ENCODE measurements around the gene EPHA3. TPM values are rescaled to one million over a fixed set of nuclear protein-coding genes. Genes with fewer than 3 reads are reported as not detected.

Gene EPHA3
- total RNA-seq, 1 donor from 2014 or later: 5.0 TPM

DNA sequence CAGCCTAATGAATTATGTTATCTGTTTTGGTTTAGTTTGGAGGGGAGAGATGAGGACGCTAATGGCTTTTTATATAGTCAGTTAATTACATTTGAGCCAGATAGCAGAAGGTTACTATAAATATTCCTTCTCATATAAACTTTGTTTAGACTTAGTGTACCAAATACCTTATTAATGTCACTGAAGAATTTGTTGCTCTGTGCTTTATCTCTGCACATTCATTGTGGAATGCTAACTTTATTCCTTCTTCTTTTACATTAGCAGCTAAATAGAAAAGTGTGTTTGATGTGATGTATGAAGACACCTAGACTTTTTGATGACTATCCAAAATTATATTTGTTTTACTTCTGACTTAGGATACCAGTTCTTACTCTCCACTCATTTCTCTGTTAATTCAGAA lies 105.2 kb downstream of the EPHA3 start:
- H3K4me1 Mint-ChIP-seq (ENCODE audit: low read depth, unreplicated experiment): peaks cover 7% of the 10 kb centered on the region
- TF ChIP-seq CTCF (IDR thresholded peaks at IDR 0.05; ENCODE audit: insufficient read depth, low read depth, low read length) (no peak), EZH2 (IDR thresholded peaks at IDR 0.05; ENCODE audit: insufficient read depth, low read length) (no peak)
- H3K9me3 Mint-ChIP-seq (ENCODE audit: unreplicated experiment): no peaks in the 10 kb centered on the region
- H3K27me3 ChIP-seq (ENCODE audit: insufficient read depth, low read length): no peaks in the 10 kb centered on the region
- H3K79me2 ChIP-seq (ENCODE audit: insufficient read depth, low read length): no peaks in the 10 kb centered on the region
- H3K4me2 ChIP-seq (ENCODE audit: low read length): no peak overlapping the region
- H4K20me1 ChIP-seq (ENCODE audit: insufficient read depth, low read length): no peaks in the 10 kb centered on the region
- no peak overlapping the region for H3K4me3 Mint-ChIP-seq (ENCODE audit: unreplicated experiment)
- H3K27me3 Mint-ChIP-seq (ENCODE audit: low read depth, unreplicated experiment): no peaks in the 10 kb centered on the region
- H3K4me3 ChIP-seq (ENCODE audit: insufficient read depth, low read depth, low read length): no peak overlapping the region
- no peak overlapping the region for H3K27ac ChIP-seq (ENCODE audit: low read depth, low read length)
- no peaks in the 10 kb centered on the region for H3K36me3 Mint-ChIP-seq (ENCODE audit: low read depth, unreplicated experiment)
- no peak overlapping the region for H3K27ac Mint-ChIP-seq (ENCODE audit: unreplicated experiment)
- no peak overlapping the region for H2AFZ ChIP-seq (ENCODE audit: low read depth, low read length)
- H3K4me1 ChIP-seq (ENCODE audit: insufficient read depth, low read length): peaks cover 4% of the 10 kb centered on the region
- no peaks in the 10 kb centered on the region for H3K36me3 ChIP-seq (ENCODE audit: insufficient read depth, low read length)
- H3K9me3 ChIP-seq (ENCODE audit: insufficient read depth, low read depth, low read length): no peaks in the 10 kb centered on the region
- H3K9ac ChIP-seq (ENCODE audit: low read length): no peak overlapping the region
- DNase-seq (ENCODE audit: low read depth): no peak
- no peak for FAIRE-seq

DNA sequence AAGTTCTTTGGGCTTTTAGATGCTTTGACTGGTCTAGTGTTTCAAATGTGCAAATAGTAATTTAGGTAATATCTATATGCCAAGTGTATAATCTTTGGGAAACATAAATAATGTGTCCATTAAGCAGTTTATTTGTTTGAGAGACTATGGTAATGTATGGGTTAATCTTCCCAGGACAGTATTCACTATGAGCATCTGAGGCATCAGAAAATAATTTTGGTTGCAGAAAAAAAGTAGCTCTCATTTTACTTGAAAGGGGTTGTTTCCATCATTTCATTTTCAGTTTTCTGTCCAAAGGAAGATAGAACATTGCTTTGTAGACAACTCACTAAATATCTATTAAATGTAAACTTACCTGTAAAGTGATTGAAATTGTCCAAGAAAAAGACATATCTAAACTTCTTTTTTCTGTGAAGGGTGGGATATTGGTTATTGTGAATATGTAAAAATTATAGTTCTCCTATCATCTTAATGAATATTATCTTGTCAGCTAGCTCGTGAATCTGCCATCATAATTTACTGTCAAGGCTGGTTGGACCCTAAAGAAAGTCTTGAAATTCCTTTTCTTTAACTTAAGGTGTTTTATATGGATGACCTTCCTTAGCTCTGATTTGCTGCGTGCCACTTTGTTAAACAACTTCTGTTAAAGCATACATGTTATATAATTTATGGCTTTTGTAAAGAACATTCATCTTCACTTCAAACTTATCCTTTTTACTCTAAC lies 108.8 kb downstream of the EPHA3 start:
- Mint-ChIP-seq H3K27me3 (ENCODE audit: low read depth, unreplicated experiment) (no peaks in the 10 kb centered on the region), H3K4me1 (ENCODE audit: low read depth, unreplicated experiment) (peaks cover 7% of the 10 kb centered on the region), H3K9me3 (ENCODE audit: unreplicated experiment) (no peaks in the 10 kb centered on the region), H3K36me3 (ENCODE audit: low read depth, unreplicated experiment) (no peaks in the 10 kb centered on the region), H3K4me3 (ENCODE audit: unreplicated experiment) (no peak overlapping the region), H3K27ac (ENCODE audit: unreplicated experiment) (no peak overlapping the region)
- TF ChIP-seq CTCF (IDR thresholded peaks at IDR 0.05; ENCODE audit: insufficient read depth, low read depth, low read length): no peak
- TF ChIP-seq EZH2 (IDR thresholded peaks at IDR 0.05; ENCODE audit: insufficient read depth, low read length): no peak
- H3K79me2 ChIP-seq (ENCODE audit: insufficient read depth, low read length): no peaks in the 10 kb centered on the region
- FAIRE-seq (peak; percentile 66), DNase-seq (ENCODE audit: low read depth) (peak; percentile 17)
- H3K36me3 ChIP-seq (ENCODE audit: insufficient read depth, low read length): no peaks in the 10 kb centered on the region
- no peak overlapping the region for H3K9ac ChIP-seq (ENCODE audit: low read length)
- no peaks in the 10 kb centered on the region for H3K27me3 ChIP-seq (ENCODE audit: insufficient read depth, low read length)
- no peak overlapping the region for H3K4me3 ChIP-seq (ENCODE audit: insufficient read depth, low read depth, low read length)
- H3K4me1 ChIP-seq (ENCODE audit: insufficient read depth, low read length): peaks cover 4% of the 10 kb centered on the region
- H4K20me1 ChIP-seq (ENCODE audit: insufficient read depth, low read length): no peaks in the 10 kb centered on the region
- H3K4me2 ChIP-seq (ENCODE audit: low read length): peak overlapping the region; percentile 27
- no peak overlapping the region for H3K27ac ChIP-seq (ENCODE audit: low read depth, low read length)
- H2AFZ ChIP-seq (ENCODE audit: low read depth, low read length): no peak overlapping the region
- H3K9me3 ChIP-seq (ENCODE audit: insufficient read depth, low read depth, low read length): no peaks in the 10 kb centered on the region

DNA sequence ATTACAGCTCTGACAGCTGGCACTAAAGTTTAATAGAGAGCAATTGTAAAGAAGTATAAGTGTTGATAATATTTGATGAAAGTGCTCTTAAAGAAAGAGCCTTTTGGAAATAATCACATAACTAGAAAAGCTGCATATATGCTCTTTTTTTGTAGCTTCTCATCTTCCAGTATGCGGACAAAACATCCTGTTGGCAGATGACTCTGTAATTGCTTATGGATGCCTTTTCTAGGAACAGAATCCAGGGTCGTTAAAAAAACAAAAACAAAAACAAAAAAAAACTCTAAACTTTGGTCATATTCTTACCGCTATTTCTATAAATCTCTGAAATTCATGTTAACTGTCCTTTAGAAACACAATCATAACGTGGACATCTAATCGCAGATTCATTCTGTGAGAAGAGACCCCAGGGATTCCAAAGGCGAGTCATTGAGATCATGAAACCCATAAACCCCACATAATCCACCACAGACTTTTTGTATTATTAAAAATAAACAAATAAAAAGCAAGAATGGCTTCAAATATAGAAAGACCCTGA lies 109.8 kb downstream of the EPHA3 start:
- no peaks in the 10 kb centered on the region for H3K36me3 ChIP-seq (ENCODE audit: insufficient read depth, low read length)
- H3K9me3 Mint-ChIP-seq (ENCODE audit: unreplicated experiment): no peaks in the 10 kb centered on the region
- no peak overlapping the region for H3K4me3 Mint-ChIP-seq (ENCODE audit: unreplicated experiment)
- H3K4me1 Mint-ChIP-seq (ENCODE audit: low read depth, unreplicated experiment): peaks cover 7% of the 10 kb centered on the region
- no peaks in the 10 kb centered on the region for H3K27me3 ChIP-seq (ENCODE audit: insufficient read depth, low read length)
- no peak overlapping the region for H3K27ac Mint-ChIP-seq (ENCODE audit: unreplicated experiment)
- H3K27me3 Mint-ChIP-seq (ENCODE audit: low read depth, unreplicated experiment): no peaks in the 10 kb centered on the region
- H3K9ac ChIP-seq (ENCODE audit: low read length): no peak overlapping the region
- peaks cover 4% of the 10 kb centered on the region for H3K4me1 ChIP-seq (ENCODE audit: insufficient read depth, low read length)
- H3K27ac ChIP-seq (ENCODE audit: low read depth, low read length): no peak overlapping the region
- FAIRE-seq (no peak), DNase-seq (ENCODE audit: low read depth) (no peak)
- no peaks in the 10 kb centered on the region for H3K9me3 ChIP-seq (ENCODE audit: insufficient read depth, low read depth, low read length)
- TF ChIP-seq CTCF (IDR thresholded peaks at IDR 0.05; ENCODE audit: insufficient read depth, low read depth, low read length) (no peak), EZH2 (IDR thresholded peaks at IDR 0.05; ENCODE audit: insufficient read depth, low read length) (no peak)
- no peaks in the 10 kb centered on the region for H4K20me1 ChIP-seq (ENCODE audit: insufficient read depth, low read length)
- peak overlapping the region; percentile 4 for H3K4me2 ChIP-seq (ENCODE audit: low read length)
- H3K79me2 ChIP-seq (ENCODE audit: insufficient read depth, low read length): no peaks in the 10 kb centered on the region
- no peak overlapping the region for H3K4me3 ChIP-seq (ENCODE audit: insufficient read depth, low read depth, low read length)
- no peaks in the 10 kb centered on the region for H3K36me3 Mint-ChIP-seq (ENCODE audit: low read depth, unreplicated experiment)
- H2AFZ ChIP-seq (ENCODE audit: low read depth, low read length): no peak overlapping the region

Measured in astrocyte (in vitro differentiated cells and primary cell).